Limb (tissue), 2 donors: ENCODE results near the gene SNX25.
"Not testable (repeated sequence)": the region's sequence is repeated elsewhere in the genome, so short reads cannot be mapped to it uniquely, and the experiment has no call there.

ENCODE experiments used
- DNase-seq, 2 donors: peaks; one replicate each; pipeline ENCODE4 v3.0.0-alpha.2; 2016; ENCODE audit errors: extremely low spot score in 2 of 2

Gene SNX25

DNA sequence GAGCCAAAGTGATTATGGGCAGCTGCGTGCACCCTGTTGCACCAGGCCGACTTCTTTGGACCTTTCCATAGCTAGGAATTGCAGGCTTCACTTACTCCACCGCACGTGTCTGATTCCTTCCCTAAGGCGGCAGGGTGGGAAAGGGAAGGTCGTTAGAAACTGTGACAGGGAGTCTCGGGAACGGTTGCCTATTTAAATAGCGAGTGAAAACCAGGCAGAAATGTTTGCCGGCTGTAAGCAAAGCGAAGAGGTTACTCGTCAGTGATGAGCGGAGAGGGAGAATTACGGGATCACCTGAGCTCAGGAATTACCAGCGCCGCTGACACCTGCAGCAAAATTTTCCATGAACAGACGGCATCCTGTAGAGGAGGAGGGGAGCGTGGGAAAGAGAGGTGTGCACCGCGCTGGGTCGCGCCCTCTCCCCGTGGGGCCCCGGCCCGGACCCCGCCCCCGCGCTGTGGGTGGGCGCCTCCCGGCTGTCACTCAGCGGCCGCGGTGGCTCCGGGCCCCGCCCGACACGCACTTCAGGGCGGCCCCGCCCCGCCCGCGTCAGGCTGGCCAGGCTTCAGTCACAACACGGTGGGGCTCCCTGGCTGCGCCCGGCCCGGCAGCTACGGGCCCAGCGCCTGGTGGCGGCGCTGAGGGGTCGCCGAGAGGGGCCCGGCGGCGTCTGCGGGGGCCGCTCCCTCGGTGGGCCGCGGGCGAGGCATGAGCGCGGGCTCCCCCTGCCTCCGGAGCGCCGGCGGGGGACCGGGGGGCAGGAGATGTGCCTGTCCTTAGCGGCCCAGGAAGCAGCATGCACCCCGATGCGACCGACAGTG is at the start of gene SNX25:
Gene SNX25, plus strand, starts transcription at position 568 of the 821 bp plus-strand sequence. Its CDS starts 229 bp downstream, at position 797.
- peak; percentile 70 to 92 for DNase-seq

DNA sequence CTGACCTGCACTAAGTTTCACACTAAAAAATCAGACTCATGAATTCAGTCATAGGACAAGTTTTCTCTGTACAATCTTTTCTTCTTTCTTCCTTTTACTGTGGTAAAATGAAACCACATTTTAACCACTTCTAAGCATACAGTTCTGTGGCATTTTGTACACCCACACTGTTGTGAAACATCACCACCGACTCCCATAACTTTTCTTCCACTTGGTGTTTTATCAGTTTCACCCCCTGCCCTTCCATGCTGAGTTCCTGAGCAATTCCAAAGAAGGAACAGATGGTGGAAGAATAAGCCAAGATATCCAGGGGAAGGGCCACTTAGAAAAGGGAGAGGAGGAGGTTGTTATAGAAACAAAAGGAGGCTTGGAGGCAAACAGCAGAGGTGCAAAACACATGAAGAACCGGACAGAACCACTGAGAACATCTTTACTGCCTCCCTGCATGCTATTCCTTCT is 43.8 kb upstream of the SNX25 start:
- no peak for DNase-seq

DNA sequence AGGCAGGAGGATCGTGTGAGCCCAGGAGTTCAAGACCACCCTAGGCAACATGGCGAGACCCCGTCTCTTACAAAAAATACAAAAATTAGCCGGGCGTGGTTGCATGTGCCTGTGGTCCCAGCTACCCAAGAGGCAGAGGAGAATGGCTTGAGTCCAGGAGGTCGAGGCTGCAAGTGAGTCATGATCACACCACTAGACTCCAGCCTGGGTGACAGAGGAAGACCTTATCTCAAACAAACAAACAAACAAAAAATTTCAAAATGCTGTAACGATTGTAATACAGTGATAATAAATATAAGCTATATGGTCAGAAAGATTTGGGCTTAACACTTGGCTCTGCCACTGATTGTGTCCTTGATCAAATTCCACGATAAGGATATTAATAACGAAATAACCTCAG is 42.2 kb upstream of the SNX25 start:
- no peak for DNase-seq

DNA sequence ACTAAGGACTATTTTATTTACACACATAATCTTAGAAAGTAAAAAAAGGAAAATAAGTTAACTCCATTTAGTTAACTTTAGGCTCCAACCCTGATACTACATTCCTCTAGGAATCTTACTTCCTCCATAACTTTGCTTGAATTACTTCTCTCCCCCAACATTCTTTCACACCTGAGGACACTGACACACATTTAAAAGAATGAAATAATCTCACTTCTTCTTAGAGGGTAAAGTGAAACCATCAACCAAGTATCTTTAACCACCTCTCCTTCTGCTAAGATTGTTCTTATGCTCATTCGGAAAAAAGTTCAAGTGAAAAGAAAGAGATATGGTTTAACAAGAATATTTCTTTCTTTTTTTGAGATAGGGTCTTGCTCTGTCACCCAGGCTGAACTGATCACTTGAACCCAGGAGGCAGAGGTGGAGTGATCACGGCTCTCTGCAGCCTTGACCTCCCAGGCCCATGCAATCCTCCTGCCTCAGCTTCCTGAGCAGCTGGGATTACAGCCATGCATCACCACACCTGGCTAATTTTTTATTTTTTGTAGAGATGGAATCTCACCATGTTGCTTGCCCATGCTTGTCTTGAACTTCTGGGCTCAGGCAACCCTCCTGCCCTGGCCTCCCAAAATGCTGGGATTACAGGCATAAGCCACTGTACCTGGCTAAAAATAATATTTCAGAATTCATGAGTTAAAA is 37.9 kb upstream of the SNX25 start:
- no peak for DNase-seq

DNA sequence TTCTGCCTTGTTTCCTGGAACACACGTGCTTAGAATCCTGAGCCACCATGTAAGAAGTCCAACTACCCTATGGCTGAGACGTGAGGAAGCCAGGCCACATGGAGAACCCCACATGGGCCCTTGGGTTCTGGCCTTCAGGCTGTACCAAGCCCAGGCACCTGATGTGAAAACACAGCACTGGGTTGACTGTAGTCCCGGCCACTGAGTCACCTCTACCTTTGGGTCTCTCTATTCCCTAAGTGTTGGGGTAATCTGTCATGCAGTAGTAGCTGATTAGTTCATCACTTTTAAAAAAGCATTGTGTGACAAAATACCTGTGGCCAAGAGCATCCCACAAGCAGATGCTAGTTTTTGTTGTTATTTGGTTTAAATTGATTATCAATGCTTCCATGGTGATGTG is 29.9 kb upstream of the SNX25 start:
- no peak for DNase-seq

DNA sequence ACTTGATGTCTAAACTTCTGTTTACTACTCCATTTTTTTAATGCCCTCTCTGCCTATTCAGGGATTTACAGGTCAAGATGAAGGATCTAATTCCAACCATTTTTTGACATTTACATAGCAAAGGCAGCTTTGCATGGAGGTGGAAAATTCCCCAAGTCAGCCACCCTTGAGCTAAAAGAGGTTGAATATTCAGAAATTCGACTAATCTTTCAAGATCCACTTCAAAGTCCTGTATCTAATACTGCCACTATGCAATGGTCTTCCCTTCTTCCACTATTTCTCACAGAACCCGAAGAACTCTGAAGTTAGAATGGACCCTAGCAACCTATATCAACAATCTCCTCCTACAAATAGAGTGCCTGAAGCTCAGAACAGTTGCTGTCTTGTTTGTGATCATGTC is 27.2 kb upstream of the SNX25 start:
- DNase-seq = no peak

DNA sequence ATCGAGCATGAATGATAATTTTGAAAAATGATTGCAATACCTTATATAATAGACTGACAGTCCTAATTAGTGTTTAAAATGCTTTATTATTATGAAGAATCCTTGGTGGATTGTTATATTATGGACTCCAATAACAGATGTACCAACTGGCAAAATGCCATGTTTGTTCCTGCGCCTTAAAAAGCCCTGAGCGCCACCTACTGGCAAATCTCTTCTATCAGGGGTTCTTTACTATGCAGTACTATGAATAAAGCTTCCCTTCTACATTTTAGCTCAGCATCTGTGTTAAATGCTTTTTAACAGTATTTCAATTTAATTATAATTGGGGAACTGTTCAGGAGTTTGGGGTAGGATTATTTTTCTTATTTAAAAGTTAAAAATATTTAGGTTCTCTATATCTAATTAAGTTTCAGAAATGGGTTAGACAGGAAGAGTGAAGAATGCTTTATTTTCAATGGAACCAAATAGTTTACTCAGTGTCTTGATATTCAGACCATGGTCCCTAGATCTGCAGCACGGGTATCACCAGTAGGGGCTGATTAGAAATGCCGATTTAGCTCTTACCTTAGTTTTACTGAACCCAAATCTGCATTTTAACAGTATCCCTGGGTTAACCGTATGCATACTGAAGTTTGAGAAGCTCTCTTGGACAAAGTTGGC is 25.6 kb upstream of the SNX25 start:
- DNase-seq = peak; percentile 76 to 90

DNA sequence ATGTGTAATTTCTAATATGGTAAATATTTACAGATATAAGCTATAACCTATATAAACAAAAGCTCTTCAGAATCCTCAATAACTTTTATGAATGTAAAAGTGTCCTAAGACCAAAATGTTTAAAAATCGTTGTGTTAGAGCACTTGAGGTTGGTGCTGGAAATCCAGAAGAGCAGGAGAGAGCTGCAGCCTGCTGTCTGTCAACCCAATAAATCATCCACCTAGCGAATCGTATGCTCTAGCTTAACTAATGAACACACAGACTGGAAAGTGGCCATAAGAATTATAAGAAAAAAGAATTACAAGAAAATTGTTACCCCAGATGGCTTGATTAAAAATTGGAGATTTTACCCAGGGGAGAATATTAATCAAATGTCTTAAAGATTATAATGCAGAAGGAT is 22.6 kb upstream of the SNX25 start:
- DNase-seq = no peak

DNA sequence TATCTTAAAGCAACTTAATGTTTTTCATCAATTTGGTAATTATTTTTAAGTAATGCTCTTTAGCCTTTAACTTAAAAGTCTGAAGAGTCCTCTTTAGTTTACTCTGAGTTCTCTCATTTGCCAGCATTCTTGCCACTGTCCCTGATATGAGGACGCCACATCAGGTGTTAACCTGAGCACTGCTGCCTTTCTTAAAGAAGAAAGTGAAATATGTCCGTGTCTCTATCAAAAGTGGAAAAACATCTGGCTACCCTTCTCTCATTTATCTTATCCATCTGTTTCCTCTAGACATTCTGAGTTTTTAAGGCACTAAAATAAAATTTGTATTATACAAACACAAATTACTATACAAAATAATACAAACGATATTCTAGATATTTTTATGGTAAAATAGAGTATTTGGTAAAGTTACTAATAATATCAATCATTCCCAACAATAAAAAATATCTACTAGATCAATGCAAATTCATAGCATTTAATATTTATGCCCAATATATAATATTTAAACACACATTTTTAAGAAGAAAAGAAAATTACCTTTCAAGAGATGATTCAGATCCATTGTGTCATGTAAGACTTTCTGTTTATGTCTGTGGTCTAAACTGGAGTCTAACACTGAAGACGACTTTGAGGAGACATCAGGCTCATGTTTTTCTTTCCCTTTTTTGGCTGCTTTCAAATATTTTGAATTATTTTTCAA is 19.6 kb upstream of the SNX25 start:
- no peak for DNase-seq

DNA sequence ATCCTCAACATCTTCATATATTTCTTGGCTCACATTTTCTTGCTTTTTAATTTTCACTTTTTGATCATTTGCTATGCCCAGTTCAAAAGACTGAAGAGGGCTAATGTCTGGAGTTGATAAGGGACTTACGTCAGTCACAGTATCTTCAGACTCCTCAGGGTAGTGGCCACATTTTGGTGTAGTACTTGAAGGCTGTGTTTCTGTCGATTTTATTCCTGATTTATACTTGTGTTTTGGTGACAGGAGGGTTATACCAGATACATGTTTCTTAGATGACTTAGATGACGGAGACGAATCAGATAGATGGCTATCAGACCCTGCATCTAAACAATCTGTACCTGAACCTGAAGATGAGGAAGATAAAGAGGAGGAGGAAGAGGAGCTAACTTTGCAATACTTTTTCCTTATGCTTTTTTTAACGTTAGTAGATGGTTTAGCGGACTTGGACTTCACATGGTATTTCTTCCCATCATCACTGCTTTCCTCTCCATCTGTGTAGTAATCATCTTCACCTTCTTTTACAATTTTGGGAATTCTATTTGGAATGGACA is 19.0 kb upstream of the SNX25 start:
- DNase-seq = no peak

DNA sequence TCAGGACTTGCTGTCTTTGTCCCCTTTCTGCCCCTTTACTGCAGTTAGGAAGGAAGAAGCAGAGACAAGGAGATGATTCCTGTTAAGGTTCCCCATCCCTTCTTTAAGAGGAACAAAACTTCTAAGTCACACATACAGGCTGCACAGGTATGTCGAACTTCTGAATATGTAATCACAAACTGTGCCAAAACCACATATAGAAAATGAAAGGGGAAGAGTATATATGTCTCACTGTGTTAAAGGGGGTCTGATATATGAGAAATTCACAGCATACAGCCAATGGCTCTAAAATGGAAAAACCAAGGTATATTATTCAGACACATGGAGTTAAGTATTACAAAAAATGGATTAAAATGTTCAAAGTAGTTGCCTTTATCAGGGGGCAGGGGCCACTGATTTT is 17.3 kb upstream of the SNX25 start:
- no peak for DNase-seq

DNA sequence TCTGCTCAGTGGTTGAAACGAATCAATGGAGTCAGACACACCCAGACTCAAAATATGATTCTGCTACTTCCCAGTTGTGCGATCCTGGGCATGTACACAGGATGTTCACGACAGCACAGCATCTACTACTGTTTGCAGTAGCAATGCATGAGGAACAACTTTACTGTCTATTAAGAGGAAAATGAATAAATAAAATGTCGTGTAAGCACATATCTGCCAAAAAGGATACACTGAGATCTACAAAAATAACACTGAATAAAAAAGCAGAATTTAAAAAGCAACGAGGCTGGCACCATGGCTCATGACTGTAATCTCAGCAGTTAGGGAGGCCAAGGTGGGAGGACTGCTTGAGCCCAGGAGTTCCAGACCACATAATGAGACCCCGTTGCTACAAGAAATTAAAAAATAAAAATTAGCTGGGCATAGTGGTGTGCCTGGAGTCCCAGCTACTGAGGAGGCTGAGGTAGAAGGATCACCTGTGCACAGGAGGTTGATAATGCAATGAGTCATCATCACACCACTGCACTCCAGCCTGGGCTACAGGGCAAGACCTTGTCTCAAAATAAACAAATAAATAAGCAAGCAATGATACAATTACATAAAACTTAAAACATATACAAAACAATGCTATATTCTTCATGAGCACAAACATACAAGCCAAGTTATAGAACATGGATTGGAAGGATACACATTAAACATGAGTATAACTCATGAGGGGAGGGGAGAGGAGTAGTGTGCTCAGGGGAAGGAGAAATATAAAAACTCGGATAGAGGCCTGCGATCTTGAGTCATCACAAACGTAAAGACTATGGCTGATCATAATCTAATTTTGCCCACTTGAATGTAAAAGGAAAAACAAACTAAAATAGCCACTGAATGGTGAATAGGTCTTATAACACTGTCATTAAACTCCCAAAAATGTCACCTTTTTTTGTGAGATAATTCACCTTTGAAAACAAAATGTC is 14.2 kb upstream of the SNX25 start:
- DNase-seq = no peak

DNA sequence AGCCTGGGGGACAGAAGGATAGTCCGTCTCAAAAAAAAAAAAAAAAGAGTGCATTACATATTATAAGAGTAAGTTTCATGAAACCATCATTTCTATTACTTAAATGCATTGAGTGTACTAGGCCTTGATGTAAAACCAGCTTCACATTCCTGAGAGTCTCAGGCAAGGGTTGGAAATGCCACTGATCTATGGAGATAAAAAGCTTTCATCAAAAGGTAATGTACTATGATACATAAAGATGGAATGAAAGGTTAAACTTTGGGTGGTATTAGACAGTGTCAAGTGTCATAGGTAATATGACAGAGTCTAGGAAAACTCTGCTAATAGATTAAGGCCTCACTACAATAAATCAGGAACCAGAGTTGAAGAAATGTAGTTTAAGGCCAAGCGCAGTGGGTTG is 13.0 kb upstream of the SNX25 start:
- DNase-seq = no peak

DNA sequence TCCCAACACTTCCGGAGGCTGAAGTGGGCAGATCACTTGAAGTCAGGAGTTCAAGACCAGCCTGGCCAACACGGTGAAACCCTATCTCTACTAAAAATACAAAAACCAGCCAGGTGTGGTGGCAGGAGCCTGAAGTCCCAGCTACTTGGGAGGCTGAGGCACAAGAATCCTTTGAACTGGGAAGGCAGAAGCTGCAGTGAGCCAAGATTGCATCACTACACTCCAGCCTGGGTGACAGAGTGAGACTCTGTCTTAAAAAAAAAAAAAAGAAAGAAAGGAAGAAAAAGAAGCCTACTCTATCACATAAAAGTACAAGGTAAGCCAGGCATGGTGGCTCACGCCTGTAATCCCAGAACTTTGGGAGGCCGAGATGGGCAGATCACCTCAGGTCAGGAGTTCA is 11.2 kb upstream of the SNX25 start:
- DNase-seq = not testable (repeated sequence)

DNA sequence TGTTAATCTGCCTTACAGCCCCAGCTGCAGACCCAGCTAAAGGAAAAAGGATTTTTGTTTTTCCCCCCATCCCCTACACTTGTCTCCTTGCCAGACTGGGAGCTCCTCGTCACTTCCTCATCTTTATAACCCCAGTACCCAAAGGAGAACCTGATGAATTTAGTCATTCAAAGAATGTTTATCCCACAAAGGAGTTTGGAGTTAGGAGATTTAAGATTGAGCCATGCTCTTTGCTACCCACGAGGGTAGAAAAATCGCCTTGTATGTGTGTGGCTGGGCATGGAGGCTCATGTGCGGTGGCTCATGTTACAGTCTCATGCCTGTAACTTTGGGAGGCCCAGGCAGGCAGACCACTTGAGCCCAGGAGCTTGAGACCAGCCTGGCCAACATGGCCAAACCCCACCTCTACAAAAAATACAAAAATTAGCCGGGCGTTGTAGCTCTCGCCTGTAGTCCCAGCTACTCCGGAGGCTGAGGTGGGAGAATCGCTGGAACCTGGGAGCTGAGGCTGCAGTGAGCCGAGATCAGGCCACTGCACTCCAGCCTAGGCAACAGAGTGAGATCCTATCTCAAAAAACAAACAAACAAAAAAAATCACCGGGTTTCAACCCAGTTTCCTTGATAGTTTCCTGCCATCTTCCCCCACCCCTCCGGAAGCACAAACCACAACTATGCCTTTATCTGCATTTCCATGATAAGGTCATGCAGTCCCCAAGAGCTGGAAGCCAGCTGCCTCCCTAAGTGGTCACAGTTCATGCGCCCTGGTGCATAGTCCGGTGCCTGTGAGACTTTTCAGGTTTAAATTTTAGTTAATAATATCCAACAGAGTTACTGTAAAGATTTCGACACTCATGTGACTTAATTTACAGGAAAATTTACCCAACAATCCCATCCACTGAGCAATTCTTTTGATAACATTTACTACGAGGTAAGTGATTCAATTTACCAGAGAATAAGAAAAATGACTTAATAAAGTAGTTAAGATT is 7.1 kb upstream of the SNX25 start:
- DNase-seq = peak; percentile 13 to 49

DNA sequence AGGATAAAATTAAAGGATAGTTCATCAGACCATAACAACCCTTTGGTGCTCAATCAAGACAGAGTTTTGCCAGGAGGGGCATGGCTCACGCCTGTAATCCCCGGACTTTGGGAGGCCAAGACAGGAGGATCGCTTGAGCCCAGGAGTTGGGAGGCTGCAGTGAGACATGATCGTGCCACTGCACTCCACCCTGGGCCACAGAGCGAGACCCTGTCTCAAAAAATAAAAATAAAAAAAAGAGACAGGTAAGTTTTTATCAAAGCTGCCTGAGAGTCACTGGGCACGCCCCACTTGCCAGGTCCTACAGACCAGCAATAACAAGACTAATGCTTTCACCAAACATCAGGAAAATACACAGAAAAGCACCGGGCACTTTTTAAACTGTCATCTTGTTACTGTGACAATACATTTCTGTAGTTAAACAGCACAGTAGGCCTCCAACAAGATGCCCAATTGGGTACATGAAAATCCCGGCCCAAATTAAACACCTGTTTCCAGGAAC is 6.4 kb upstream of the SNX25 start:
- DNase-seq = no peak

DNA sequence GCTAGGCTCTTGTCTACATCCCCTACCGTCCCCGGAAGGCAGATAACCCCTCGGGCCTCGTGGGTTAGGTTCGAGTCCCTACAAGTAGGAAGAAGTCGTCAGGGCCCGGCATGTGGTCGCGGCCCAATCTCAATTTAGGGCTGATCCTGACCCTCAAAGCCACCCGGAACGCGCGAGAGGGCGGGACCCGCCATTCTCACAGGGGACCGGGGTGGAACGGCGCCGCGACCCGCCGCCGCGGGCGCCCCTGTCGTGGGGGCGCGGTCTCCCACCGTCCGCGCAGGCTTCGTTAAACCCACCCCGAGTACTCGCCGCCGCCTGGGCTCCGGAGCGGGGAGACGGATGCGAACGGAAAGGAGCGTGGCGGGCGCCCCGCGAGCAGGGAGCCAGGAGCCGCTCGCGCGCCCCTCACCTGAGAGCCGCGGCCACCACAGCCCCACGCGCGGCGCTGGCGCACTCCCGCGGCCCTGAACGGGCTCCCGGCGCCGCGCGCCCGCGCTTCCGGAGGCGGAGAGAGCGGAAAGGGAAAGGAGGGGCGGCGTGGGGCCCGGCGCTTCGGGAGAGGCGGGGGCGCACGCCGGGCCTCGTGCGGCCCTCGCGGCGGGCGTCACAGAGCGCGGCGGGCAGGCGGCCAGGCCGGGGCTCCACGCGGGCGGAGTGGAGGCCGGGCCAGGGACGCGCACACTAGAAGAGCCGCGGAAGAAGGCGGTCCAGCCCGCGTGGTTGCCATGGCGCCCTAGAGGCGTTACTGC is 5.7 kb upstream of the SNX25 start, which contains the start of gene CFAP97:
Gene CFAP97, minus strand, starts transcription at position 515 of the 752 bp plus-strand sequence. CDS start 12,804 bp downstream, outside the sequence.
- peak; percentile 90 to 92 for DNase-seq
